Lung (tissue), 16 donors: ENCODE measurements around the gene OVOL1. TPM values are rescaled to one million over a fixed set of nuclear protein-coding genes. Genes with fewer than 3 reads are reported as not detected.

Experiments used
- ATAC-seq: fragments of 200-7000 bp; cut with Tn5 transposase; one replicate; pipeline ENCODE4 v1.9.1; 2020; ENCODE audit warnings: moderate number of reproducible peaks; ENCODE audit not compliant: insufficient read depth, low FRiP score
- DNase-seq, 3 donors: peaks; one replicate each; pipeline ENCODE4 v3.0.0-alpha.2; 2013 to 2017
- H3K27ac ChIP-seq, 2 donors: one replicate each; pipeline ENCODE4 v1.5.1; 2013; ENCODE audit warnings: mild to moderate bottlenecking in 2 of 2, moderate library complexity in 2 of 2, control low read depth in 1 of 2, inconsistent platforms in 1 of 2, low read depth in 1 of 2, low read length in 1 of 2
- H3K27me3 ChIP-seq, 3 donors: one replicate each; pipeline ENCODE4 v1.5.1; 2013; ENCODE audit warnings: low read length in 2 of 3; ENCODE audit not compliant: control insufficient read depth in 3 of 3, insufficient read depth in 3 of 3
- H3K36me3 ChIP-seq, 4 donors: one replicate each; pipeline ENCODE4 v1.5.1; 2013; ENCODE audit warnings: low read length in 4 of 4, mild to moderate bottlenecking in 1 of 4, moderate library complexity in 1 of 4; ENCODE audit not compliant: control insufficient read depth in 4 of 4, insufficient read depth in 4 of 4
- H3K4me1 ChIP-seq, 5 donors: one replicate each; pipeline ENCODE4 v1.5.1; 2013; ENCODE audit warnings: low read length in 5 of 5, mild to moderate bottlenecking in 2 of 5, moderate library complexity in 1 of 5; ENCODE audit not compliant: control insufficient read depth in 5 of 5, insufficient read depth in 5 of 5
- H3K4me3 ChIP-seq: one replicate; pipeline ENCODE4 v1.5.1; 2013; ENCODE audit warnings: mild to moderate bottlenecking, control low read depth, moderate library complexity
- H3K9ac ChIP-seq, 2 donors: one replicate each; pipeline ENCODE4 v1.5.1; 2013; ENCODE audit warnings: low read length in 2 of 2, control low read depth in 1 of 2; ENCODE audit not compliant: insufficient read depth in 1 of 2
- H3K9me3 ChIP-seq, 4 donors: one replicate each; pipeline ENCODE4 v1.5.1; 2013; ENCODE audit warnings: low read length in 3 of 4, mild to moderate bottlenecking in 1 of 4, moderate library complexity in 1 of 4; ENCODE audit not compliant: control insufficient read depth in 4 of 4, insufficient read depth in 3 of 4
- WGBS, 2 donors: extraction: QIAGEN DNeasy Blood & Tissue Kit; methylation state at CpG; one replicate each; pipeline ENCODE4 v1.1.7; 2013; 5-methylcytosine and 5-hydroxymethylcytosine counted together
- long read RNA-seq, 5 donors: transcript quantifications; one replicate each; lab custom pipeline, GENCODE V29; 2026
- polyA plus RNA-seq, 2 donors: library from polyadenylated mRNA; stranded (reverse); fragments of 200-250 nt; gene quantifications; one replicate each; pipeline ENCODE4 v1.2.1, GENCODE V29; 2013
- total RNA-seq, 2 donors: library from RNA; depleted of rRNA in 1 of 2; stranded (reverse); fragments of >200 nt in 1 of 2; gene quantifications; one replicate each; pipeline ENCODE4 v1.2.1, GENCODE V29; 2014 to 2021
- TF ChIP-seq, protein P1 (sequence below): IDR thresholded peaks from 2 replicates; pipeline ENCODE4 v1.5.1; 2012; ENCODE audit warnings: mild to moderate bottlenecking; ENCODE audit errors: control extremely low read depth, extremely low read depth
- donor health status: control.
- donor health status: control.
- donor health status: Bipolar disorder and iron deficiency.
- donor health status: healthy.
- donor health status: DM: yes; HTN: yes; CAD: no.

The OVOL1 gene
- under 1 TPM; 0.17 to 0.77 TPM for total RNA-seq
- polyA plus RNA-seq: 1 to 10 TPM in 1 of 2 donors, under 1 TPM in 1; 0.96 to 1.4 TPM
- long read RNA-seq, donor 1, partial matches to known transcripts: 0 of 1 reads
- long read RNA-seq, donor 1, other reads (novel, unspliced or antisense): 0 of 1 reads
- long read RNA-seq, donor 2: 0 reads
- long read RNA-seq, donor 3: 0 reads
- long read RNA-seq, donor 4: 0 reads
- long read RNA-seq, donor 5: 0 reads

- ATAC-seq (peak; percentile 17), DNase-seq (peak; percentile 39 to 73 (median 65))
- Histone ChIP-seq H3K9me3 (peaks cover 0 to 2% (median 0%) of the 10 kb centered on the region in 4 donors), H3K4me3 (no peak within 1 kb of the TSS), H3K27ac (peak within 1 kb of the TSS in 1 of 2 donors; percentile 27), H3K4me1 (peaks cover 0 to 11% (median 6%) of the 10 kb centered on the region in 5 donors), H3K9ac (no peak within 1 kb of the TSS), H3K36me3 (no peaks in the 10 kb centered on the region), H3K27me3 (peaks cover 0 to 38% (median 28%) of the 10 kb centered on the region in 3 donors)
- WGBS, 2 donors: 1% methylated on average over 80 to 112 of the region's 112 CpGs
- TF ChIP-seq, protein P1, sequence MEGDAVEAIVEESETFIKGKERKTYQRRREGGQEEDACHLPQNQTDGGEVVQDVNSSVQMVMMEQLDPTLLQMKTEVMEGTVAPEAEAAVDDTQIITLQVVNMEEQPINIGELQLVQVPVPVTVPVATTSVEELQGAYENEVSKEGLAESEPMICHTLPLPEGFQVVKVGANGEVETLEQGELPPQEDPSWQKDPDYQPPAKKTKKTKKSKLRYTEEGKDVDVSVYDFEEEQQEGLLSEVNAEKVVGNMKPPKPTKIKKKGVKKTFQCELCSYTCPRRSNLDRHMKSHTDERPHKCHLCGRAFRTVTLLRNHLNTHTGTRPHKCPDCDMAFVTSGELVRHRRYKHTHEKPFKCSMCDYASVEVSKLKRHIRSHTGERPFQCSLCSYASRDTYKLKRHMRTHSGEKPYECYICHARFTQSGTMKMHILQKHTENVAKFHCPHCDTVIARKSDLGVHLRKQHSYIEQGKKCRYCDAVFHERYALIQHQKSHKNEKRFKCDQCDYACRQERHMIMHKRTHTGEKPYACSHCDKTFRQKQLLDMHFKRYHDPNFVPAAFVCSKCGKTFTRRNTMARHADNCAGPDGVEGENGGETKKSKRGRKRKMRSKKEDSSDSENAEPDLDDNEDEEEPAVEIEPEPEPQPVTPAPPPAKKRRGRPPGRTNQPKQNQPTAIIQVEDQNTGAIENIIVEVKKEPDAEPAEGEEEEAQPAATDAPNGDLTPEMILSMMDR: no peak
Observed at GRCh38 chr11:65786786-65787636, at the start of gene OVOL1. Gene OVOL1, plus strand, starts transcription at chr11:65787063. Its CDS starts 311 bp downstream, at chr11:65787374.

- ATAC-seq: no peak
- H3K36me3 ChIP-seq: no peaks in the 10 kb centered on the region
- 94 to 96% methylated on average over 2 of the region's 2 CpGs for WGBS, 2 donors
- DNase-seq: no peak
- H3K4me3 ChIP-seq: no peak overlapping the region
- no peaks in the 10 kb centered on the region for H3K27me3 ChIP-seq
- H3K4me1 ChIP-seq: no peaks in the 10 kb centered on the region
- TF ChIP-seq, protein P1: no peak
- no peak overlapping the region for H3K9ac ChIP-seq
- peaks cover 0 to 2% (median 0%) of the 10 kb centered on the region in 4 donors for H3K9me3 ChIP-seq
- H3K27ac ChIP-seq: no peak overlapping the region
Observed at GRCh38 chr11:65739022-65739421, 47.8 kb upstream of the OVOL1 start.

DNA sequence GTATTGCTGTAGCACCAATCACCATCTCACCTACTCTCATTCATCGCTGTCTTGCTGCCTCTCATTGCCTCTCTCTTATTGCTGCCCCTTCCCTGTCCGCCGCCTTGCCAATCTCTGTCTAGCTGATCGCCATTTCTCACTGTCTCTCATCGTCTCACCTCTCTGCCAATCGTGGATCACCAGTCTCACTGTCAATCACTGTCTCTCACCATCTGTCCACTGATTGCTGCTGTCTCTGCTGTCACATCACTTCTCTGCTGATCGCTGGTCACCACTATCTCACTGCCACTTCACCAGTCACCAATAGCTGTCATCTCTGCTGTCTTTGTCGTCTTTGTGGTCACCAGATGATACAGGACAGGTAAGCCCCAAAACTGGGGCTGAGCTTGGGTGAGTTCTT is 45.7 kb upstream of the OVOL1 start:
- DNase-seq: no peak
- H3K9me3 ChIP-seq: peaks cover 0 to 2% (median 0%) of the 10 kb centered on the region in 4 donors
- no peak overlapping the region for H3K4me3 ChIP-seq
- no peak for ATAC-seq
- H3K27ac ChIP-seq: no peak overlapping the region
- H3K9ac ChIP-seq: no peak overlapping the region
- 81 to 88% methylated on average over 8 of the region's 8 CpGs for WGBS, 2 donors
- H3K36me3 ChIP-seq: no peaks in the 10 kb centered on the region
- TF ChIP-seq, protein P1: no peak
- no peaks in the 10 kb centered on the region for H3K4me1 ChIP-seq
- H3K27me3 ChIP-seq: no peaks in the 10 kb centered on the region
